ENCODE data around the gene GRM4.

Gene GRM4

DNA sequence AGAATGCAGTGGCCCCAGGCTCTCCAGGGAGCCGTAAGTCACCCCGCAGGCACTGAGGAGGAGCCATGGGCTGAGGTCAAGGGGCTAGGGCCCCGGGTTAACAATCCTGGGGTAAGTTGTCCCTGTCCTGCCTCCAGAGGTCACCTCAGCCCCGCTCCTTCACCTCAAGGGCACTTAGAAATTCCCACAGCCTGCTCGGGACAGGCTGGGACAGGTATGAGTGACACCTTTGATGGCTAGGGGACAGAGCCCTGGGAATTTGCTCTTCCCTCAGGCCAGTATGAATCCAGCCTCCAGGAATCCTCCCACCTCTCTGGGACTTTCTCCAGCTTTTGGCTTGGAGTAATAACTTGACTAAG, 3.5 kb upstream of the GRM4 start:
- Mint-ChIP-seq H3K27ac (no peak overlapping the region), H3K4me3 (no peak overlapping the region), H3K4me1 (peaks cover 13% of the 10 kb centered on the region), H3K36me3 (no peaks in the 10 kb centered on the region), H3K9me3 (no peaks in the 10 kb centered on the region)
- DNase-seq (ENCODE audit: low spot score in 2 of 2) (no peak), ATAC-seq (no peak)

DNA sequence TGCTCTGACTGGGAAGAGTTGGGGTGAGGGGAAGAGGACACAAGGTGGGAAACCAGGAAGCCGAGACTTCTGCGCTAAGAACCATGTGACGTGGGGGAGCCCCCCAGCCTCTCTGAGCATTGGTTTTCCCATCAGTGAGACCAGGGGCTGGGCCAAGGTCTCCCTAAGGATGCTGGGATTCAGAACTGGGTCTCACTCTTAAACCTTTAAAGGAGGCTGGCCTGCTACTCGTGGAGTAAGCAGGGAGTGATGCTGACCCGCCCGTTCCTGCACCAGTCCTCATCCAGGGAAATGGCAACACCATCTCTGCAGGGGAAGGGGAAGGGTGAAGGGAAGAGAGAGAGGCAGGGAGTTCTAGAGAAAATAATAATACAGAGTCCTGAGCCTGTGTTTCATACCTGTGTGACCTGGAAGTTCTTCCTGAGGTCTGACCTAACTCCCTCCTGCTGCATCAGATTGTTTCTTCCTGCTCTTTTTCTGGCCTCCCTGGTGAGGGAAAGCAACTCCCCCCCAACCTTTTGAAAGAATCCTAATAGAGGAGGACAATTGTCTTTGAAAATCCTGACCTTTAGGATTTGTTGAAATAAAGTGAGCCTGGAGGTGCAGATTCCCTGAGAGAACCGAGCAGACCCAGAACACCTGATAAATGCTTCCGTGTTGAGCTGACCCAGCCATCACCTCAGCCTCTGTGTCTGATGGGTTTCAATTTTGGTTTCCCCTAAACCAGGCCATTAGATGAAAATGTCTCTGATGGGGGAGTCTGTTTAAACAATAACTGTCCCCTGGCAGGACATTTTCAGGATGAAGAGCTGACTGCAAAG, 3.0 kb upstream of the GRM4 start:
- H3K4me3 Mint-ChIP-seq, result no peak overlapping the region
- H3K36me3 Mint-ChIP-seq, result no peaks in the 10 kb centered on the region
- peaks cover 8% of the 10 kb centered on the region for H3K4me1 Mint-ChIP-seq
- DNase-seq (ENCODE audit: low spot score in 2 of 2) (no peak), ATAC-seq (no peak)
- H3K27ac Mint-ChIP-seq, result no peak overlapping the region
- H3K9me3 Mint-ChIP-seq, result no peaks in the 10 kb centered on the region

GRCh38 chr6:34147906-34148630, 2.2 kb upstream of the GRM4 start:
- Mint-ChIP-seq H3K4me3 (no peak overlapping the region), H3K4me1 (peaks cover 16% of the 10 kb centered on the region), H3K27ac (no peak overlapping the region), H3K36me3 (no peaks in the 10 kb centered on the region), H3K9me3 (no peaks in the 10 kb centered on the region)
- no peak for DNase-seq (ENCODE audit: low spot score in 2 of 2)
- no peak for ATAC-seq

DNA sequence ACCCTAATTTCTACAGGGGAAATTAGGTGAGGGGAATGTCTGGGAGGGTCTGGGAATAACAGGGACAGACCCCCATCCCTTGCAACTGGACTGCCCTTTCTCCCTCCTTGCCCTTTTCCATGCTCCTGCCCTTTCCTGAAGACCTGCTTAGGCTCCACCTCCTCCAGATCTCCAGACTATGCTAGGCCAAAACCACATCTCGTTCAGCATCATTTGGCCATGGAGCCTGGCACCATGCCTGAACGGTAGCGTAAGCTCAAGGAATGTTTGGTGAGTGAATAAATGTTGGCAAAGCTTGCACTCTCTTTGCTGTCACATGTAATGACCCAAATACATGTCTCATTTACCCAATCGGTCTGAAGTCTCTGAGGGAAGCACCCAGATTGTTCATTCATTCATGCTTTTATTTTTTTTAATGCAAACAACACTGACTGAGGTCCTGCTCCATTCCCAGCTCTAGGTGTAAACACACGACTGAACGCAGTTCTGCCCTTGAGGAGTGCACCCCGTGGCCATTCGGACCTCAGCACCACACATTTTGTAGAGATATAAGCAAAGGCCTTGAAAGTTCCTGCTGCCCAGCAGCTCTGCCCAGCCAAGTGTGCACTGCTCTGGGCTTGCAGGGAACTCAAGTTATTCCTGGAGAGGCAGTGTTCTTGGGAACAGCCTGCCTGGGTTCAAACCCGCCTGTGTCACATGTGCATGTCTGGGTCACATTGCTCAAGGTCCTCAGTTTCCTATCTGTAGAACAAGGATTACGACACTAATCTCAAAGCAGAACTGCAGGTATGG, 1.1 kb upstream of the GRM4 start:
- no peak overlapping the region for H3K4me3 Mint-ChIP-seq
- no peak for ATAC-seq
- DNase-seq (ENCODE audit: low spot score in 2 of 2), result no peak
- H3K27ac Mint-ChIP-seq, result no peak overlapping the region
- no peaks in the 10 kb centered on the region for H3K9me3 Mint-ChIP-seq
- H3K4me1 Mint-ChIP-seq, result peaks cover 20% of the 10 kb centered on the region
- H3K36me3 Mint-ChIP-seq, result no peaks in the 10 kb centered on the region

GRCh38 chr6:34145161-34146020, 496 bp downstream of the GRM4 start:
- H3K27ac Mint-ChIP-seq, result no peak overlapping the region
- peak in 1 of 2 donors; percentile 12 for DNase-seq (ENCODE audit: low spot score in 2 of 2)
- H3K4me1 Mint-ChIP-seq, result peaks cover 20% of the 10 kb centered on the region
- ATAC-seq, result peak; percentile 27
- H3K4me3 Mint-ChIP-seq, result peak overlapping the region; percentile 60
- no peaks in the 10 kb centered on the region for H3K36me3 Mint-ChIP-seq
- no peaks in the 10 kb centered on the region for H3K9me3 Mint-ChIP-seq

DNA sequence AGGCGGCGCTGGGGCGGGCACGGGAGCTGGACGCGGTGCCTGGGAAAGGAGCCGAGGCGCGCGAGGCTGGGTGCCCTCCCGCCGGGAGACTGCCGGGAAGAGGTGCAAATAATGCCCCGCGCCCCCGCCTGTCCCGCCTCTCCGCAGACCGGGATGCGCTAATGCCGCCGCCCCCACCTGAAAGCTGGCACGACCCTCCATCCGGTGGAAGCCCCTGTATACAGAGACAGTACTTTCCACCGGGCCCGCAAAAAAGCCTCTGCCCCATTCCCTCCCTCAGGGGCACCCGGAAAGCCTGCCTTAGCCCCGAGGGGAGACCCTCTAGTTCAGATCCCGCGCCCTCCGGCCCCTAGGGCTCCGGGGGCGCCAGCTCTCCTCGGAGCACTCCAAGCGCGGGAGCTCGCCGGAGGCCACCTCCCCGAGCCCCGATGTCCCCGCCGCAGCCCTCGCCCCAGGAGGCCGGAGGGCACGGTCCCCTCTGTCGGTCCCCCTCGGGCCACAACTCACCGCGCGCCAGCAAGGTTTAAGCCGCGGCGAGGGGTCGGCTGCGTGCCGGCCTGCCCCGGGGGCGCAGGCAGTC, 1.2 kb downstream of the GRM4 start:
- no peak overlapping the region for H3K27ac Mint-ChIP-seq
- DNase-seq (ENCODE audit: low spot score in 2 of 2), result no peak
- H3K9me3 Mint-ChIP-seq, result no peaks in the 10 kb centered on the region
- H3K36me3 Mint-ChIP-seq, result no peaks in the 10 kb centered on the region
- no peak for ATAC-seq
- peaks cover 20% of the 10 kb centered on the region for H3K4me1 Mint-ChIP-seq
- peak overlapping the region; percentile 60 for H3K4me3 Mint-ChIP-seq

DNA sequence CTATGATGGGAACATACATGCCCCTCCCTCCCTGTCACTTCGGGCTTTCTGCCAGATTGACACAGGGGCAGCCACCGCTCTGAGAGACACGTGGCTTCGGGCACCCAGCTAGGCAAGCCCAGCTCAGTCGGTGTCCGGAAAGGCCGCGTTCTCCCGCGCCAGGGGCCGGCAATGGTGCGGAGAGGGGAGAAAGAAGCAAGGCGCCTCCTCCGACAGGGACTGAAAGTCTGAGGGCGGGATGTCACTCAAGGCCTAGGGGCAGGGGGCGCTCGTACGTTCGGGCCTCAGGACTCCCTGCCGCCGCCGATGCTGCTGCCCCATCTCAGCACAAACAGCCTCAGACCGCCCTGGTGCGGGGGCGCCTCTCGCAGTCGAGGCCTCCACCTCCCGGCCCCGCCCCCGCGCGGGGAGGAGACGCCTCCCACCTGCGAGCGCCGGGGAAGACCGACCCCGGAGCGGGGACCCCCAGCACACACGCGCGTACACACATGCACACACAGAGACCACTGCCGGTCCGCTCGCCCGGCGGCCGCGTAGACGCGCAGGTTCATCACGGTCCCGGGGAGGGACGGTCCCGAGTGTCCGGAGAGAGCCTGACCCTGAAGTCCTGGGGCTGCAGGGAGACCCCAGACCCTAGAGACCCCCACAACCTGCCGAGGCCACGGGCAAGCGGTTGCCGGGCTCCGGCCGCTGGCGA, 1.9 kb downstream of the GRM4 start:
- peak; percentile 56 for ATAC-seq
- no peaks in the 10 kb centered on the region for H3K9me3 Mint-ChIP-seq
- peak; percentile 12 to 64 for DNase-seq (ENCODE audit: low spot score in 2 of 2)
- H3K36me3 Mint-ChIP-seq, result no peaks in the 10 kb centered on the region
- H3K4me1 Mint-ChIP-seq, result peaks cover 20% of the 10 kb centered on the region
- peak overlapping the region; percentile 60 for H3K4me3 Mint-ChIP-seq
- H3K27ac Mint-ChIP-seq, result no peak overlapping the region

- H3K4me1 Mint-ChIP-seq, result peaks cover 20% of the 10 kb centered on the region
- DNase-seq (ENCODE audit: low spot score in 2 of 2), result no peak
- H3K4me3 Mint-ChIP-seq, result peak overlapping the region; percentile 60
- no peak overlapping the region for H3K27ac Mint-ChIP-seq
- no peaks in the 10 kb centered on the region for H3K36me3 Mint-ChIP-seq
- no peak for ATAC-seq
- H3K9me3 Mint-ChIP-seq, result no peaks in the 10 kb centered on the region
These were observed 2.5 kb downstream of the GRM4 start for GRCh38 chr6:34143196-34143883.

DNA sequence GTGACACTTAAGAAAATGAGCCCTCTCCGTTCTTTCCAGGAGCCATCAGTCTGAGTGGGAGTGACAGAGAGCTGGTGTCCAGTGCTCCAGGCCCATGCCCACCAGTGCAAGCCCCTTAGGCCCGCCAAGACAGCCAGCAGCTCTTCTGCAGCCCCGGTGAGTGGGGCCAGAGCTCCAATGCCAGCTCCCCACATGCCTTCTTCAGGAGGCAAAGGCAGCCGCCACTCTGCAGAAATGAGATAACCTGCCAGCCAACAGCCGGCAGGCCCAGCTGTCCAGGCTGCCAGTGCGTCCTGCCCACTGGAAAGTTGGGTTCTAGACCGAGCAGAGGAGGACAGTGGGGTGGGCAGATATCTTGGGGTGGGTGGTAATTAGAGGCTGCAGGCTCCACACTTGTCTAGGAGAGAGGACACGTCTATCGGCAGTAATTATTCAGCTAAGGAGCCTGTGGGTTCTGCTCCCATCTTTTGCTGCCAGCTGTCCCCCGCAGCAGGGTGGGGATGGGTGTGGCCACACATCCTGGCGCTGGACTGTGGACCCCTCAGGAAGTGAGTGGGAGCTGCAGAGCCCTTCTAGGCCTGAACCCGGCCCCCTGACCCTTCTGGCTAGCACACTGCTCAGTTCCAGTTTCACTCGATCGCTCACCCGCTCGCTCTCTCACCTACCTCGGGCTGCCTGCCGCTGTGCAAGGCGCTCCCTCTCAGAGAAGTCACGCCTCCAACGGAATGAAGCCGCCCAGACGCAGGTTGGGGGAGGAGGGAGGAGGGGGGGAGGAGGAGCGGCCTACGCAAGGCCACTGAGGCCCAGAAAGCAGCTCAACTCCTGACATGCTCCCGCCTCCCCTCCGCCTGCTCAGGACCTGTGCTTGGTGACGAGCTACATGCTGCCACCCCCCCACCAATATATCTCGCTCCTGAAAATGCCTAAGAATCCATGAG, 3.6 kb downstream of the GRM4 start:
- DNase-seq (ENCODE audit: low spot score in 2 of 2) (no peak), ATAC-seq (no peak)
- no peaks in the 10 kb centered on the region for H3K36me3 Mint-ChIP-seq
- H3K27ac Mint-ChIP-seq, result no peak overlapping the region
- H3K4me3 Mint-ChIP-seq, result no peak overlapping the region
- H3K9me3 Mint-ChIP-seq, result no peaks in the 10 kb centered on the region
- peaks cover 20% of the 10 kb centered on the region for H3K4me1 Mint-ChIP-seq

DNA sequence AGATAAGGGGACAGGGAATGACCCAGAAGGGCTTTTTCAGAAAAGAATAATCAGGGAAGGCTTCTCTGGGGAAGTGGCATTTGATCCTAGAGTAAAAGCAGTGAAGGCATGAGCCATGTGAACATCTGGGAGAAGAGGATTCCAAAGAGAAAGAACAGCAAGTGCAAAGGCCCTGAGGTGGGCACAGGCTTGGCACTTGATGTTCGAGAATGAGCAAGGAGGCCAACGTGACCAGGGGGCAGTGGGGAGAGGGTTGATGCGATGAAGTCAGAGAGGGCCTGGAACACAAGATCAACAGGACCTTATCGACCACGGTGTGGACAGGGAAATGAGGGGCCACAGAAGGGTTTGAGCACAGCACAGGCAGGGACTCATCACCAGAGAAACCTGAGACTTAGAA, 5.8 kb downstream of the GRM4 start:
- DNase-seq (ENCODE audit: low spot score in 2 of 2) (no peak), ATAC-seq (no peak)
- Mint-ChIP-seq H3K4me1 (peaks cover 12% of the 10 kb centered on the region), H3K36me3 (no peaks in the 10 kb centered on the region), H3K4me3 (no peak overlapping the region), H3K9me3 (no peaks in the 10 kb centered on the region), H3K27ac (no peak overlapping the region)

- Mint-ChIP-seq H3K4me1 (peaks cover 12% of the 10 kb centered on the region), H3K36me3 (no peaks in the 10 kb centered on the region), H3K4me3 (no peak overlapping the region), H3K27ac (no peak overlapping the region), H3K9me3 (no peaks in the 10 kb centered on the region)
- ATAC-seq (no peak), DNase-seq (ENCODE audit: low spot score in 2 of 2) (no peak)
These were observed 6.9 kb downstream of the GRM4 start for GRCh38 chr6:34138914-34139510.

- H3K36me3 Mint-ChIP-seq, result no peaks in the 10 kb centered on the region
- no peak for DNase-seq (ENCODE audit: low spot score in 2 of 2)
- no peak overlapping the region for H3K4me3 Mint-ChIP-seq
- H3K4me1 Mint-ChIP-seq, result peaks cover 5% of the 10 kb centered on the region
- ATAC-seq, result no peak
- no peak overlapping the region for H3K27ac Mint-ChIP-seq
- no peaks in the 10 kb centered on the region for H3K9me3 Mint-ChIP-seq
These were observed 7.7 kb downstream of the GRM4 start for GRCh38 chr6:34138191-34138590.

All from stimulated activated effector memory CD8-positive, alpha-beta T cell treated with anti-CD3 and anti-CD28 coated beads, Interleukin-12 subunit alpha, Interleukin-12 subunit beta, amount 100 ng/mL, for 72 hours (primary cell).